Astrocyte (in vitro differentiated cells and primary cell): Measurements from ENCODE around the gene PLCB4. TPM values are rescaled to one million over a fixed set of nuclear protein-coding genes. Genes with fewer than 3 reads are reported as not detected.

Source experiments
- DNase-seq: peaks from one replicate; pipeline ENCODE4 v3.0.0-alpha.2; 2010; ENCODE audit warnings: low read depth
- FAIRE-seq: peaks from 2 replicates; lab custom pipeline; 2011; peaks lifted over from hg19 to GRCh38; lab: Jason Lieb, UNC
- H2AFZ ChIP-seq: 2 replicates; pipeline ENCODE4 v1.6.0; 2012; ENCODE audit warnings: low read depth, low read length, inconsistent platforms
- H3K27ac ChIP-seq: 2 replicates; pipeline ENCODE4 v1.5.1; 2011; ENCODE audit warnings: low read depth, low read length, inconsistent platforms
- H3K27me3 ChIP-seq: 2 replicates; pipeline ENCODE4 v1.6.0; 2011; ENCODE audit warnings: low read length, inconsistent platforms; ENCODE audit not compliant: insufficient read depth
- H3K36me3 ChIP-seq: 2 replicates; pipeline ENCODE4 v1.5.1; 2011; ENCODE audit warnings: low read length, inconsistent platforms; ENCODE audit not compliant: insufficient read depth
- H3K4me1 ChIP-seq: 2 replicates; pipeline ENCODE4 v1.5.1; 2011; ENCODE audit warnings: low read length, inconsistent platforms; ENCODE audit not compliant: insufficient read depth
- H3K4me2 ChIP-seq: 2 replicates; pipeline ENCODE4 v1.6.0; 2012; ENCODE audit warnings: low read length, inconsistent platforms
- H3K4me3 ChIP-seq: 2 replicates; pipeline ENCODE4 v1.5.1; 2011; ENCODE audit warnings: low read depth, mild to moderate bottlenecking, low read length, inconsistent platforms; ENCODE audit not compliant: insufficient read depth
- H3K79me2 ChIP-seq: 2 replicates; pipeline ENCODE4 v1.6.0; 2012; ENCODE audit warnings: mild to moderate bottlenecking, low read length, inconsistent platforms; ENCODE audit not compliant: insufficient read depth
- H3K9ac ChIP-seq: 2 replicates; pipeline ENCODE4 v1.6.0; 2012; ENCODE audit warnings: mild to moderate bottlenecking, low read length, inconsistent platforms
- H3K9me3 ChIP-seq: 2 replicates; pipeline ENCODE4 v1.5.1; 2012; ENCODE audit warnings: low read depth, mild to moderate bottlenecking, low read length, inconsistent platforms; ENCODE audit not compliant: insufficient read depth
- H4K20me1 ChIP-seq: 2 replicates; pipeline ENCODE4 v1.6.0; 2012; ENCODE audit warnings: low read length, inconsistent platforms; ENCODE audit not compliant: insufficient read depth
- H3K27ac Mint-ChIP-seq: one replicate; pipeline ENCODE4 v1.8.0; 2021; ENCODE audit warnings: mild to moderate bottlenecking, mixed read lengths; ENCODE audit not compliant: unreplicated experiment
- H3K27me3 Mint-ChIP-seq: one replicate; pipeline ENCODE4 v1.8.0; 2021; ENCODE audit warnings: low read depth, mixed read lengths; ENCODE audit not compliant: unreplicated experiment
- H3K36me3 Mint-ChIP-seq: one replicate; pipeline ENCODE4 v1.8.0; 2021; ENCODE audit warnings: low read depth, mixed read lengths; ENCODE audit not compliant: unreplicated experiment
- H3K4me1 Mint-ChIP-seq: one replicate; pipeline ENCODE4 v1.8.0; 2021; ENCODE audit warnings: low read depth, mixed read lengths; ENCODE audit not compliant: unreplicated experiment
- H3K4me3 Mint-ChIP-seq: one replicate; pipeline ENCODE4 v1.8.0; 2021; ENCODE audit warnings: mild to moderate bottlenecking, moderate library complexity, mixed read lengths; ENCODE audit not compliant: unreplicated experiment
- H3K9me3 Mint-ChIP-seq: one replicate; pipeline ENCODE4 v1.8.0; 2021; ENCODE audit warnings: mild to moderate bottlenecking, mixed read lengths; ENCODE audit not compliant: unreplicated experiment
- CTCF ChIP-seq: IDR thresholded peaks from 2 replicates; pipeline ENCODE4 v1.5.1; 2011; ENCODE audit warnings: low read depth, mild to moderate bottlenecking, inconsistent platforms, low read length, moderate library complexity; ENCODE audit not compliant: insufficient read depth
- EZH2 ChIP-seq: IDR thresholded peaks from 2 replicates; pipeline ENCODE4 v1.6.1; 2012; ENCODE audit warnings: mild to moderate bottlenecking, low read length, inconsistent platforms; ENCODE audit not compliant: insufficient read depth
- total RNA-seq: library from RNA; stranded (reverse); gene quantifications from 2 replicates; pipeline ENCODE4 v1.2.1, GENCODE V29; 2021

The PLCB4 gene
- total RNA-seq, 1 donor from 2014 or later: 58.2 TPM

DNA sequence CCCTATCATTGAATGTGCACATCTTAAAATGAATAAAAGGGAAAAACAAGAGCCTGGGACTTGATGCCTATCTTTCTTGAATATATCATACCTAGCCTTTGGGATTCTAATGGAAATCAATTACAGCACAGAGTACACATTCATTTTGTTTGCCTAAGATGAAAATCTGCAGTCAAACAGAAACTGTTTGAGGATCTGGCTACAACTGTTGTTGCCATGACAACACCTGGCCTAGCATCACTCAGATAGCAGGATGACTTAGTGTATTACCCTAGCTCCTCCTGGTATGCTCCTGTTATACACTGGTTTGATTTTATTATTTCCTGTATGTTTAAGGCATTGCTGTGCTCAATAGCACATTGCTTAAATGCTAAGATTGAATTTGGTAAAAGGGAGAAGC lies 374.0 kb downstream of the PLCB4 start:
- Histone ChIP-seq H4K20me1 (no peaks in the 10 kb centered on the region), H3K4me2 (no peak overlapping the region), H3K27me3 (no peaks in the 10 kb centered on the region), H3K27ac (no peak overlapping the region), H3K4me3 (no peak overlapping the region), H3K36me3 (no peaks in the 10 kb centered on the region), H2AFZ (no peak overlapping the region), H3K9me3 (peaks cover 3% of the 10 kb centered on the region), H3K4me1 (no peaks in the 10 kb centered on the region), H3K9ac (no peak overlapping the region), H3K79me2 (no peaks in the 10 kb centered on the region)
- Mint-ChIP-seq H3K36me3 (peaks cover 39% of the 10 kb centered on the region), H3K4me1 (peaks cover 14% of the 10 kb centered on the region), H3K4me3 (no peak overlapping the region), H3K9me3 (peaks cover 5% of the 10 kb centered on the region), H3K27me3 (no peaks in the 10 kb centered on the region), H3K27ac (no peak overlapping the region)
- TF ChIP-seq CTCF (no peak), EZH2 (no peak)
- DNase-seq (no peak), FAIRE-seq (no peak)

GRCh38 chr20:9444921-9445320 lies 376.0 kb downstream of the PLCB4 start:
- no peaks in the 10 kb centered on the region for H3K4me1 ChIP-seq
- DNase-seq: no peak
- H3K27ac ChIP-seq: no peak overlapping the region
- TF ChIP-seq EZH2: no peak
- no peak for TF ChIP-seq CTCF
- Mint-ChIP-seq H3K9me3 (peaks cover 2% of the 10 kb centered on the region), H3K36me3 (peaks cover 24% of the 10 kb centered on the region), H3K27ac (no peak overlapping the region), H3K4me1 (peaks cover 15% of the 10 kb centered on the region), H3K4me3 (no peak overlapping the region), H3K27me3 (no peaks in the 10 kb centered on the region)
- no peaks in the 10 kb centered on the region for H4K20me1 ChIP-seq
- H3K79me2 ChIP-seq: no peaks in the 10 kb centered on the region
- H2AFZ ChIP-seq: no peak overlapping the region
- no peaks in the 10 kb centered on the region for H3K9me3 ChIP-seq
- FAIRE-seq: no peak
- no peaks in the 10 kb centered on the region for H3K36me3 ChIP-seq
- no peaks in the 10 kb centered on the region for H3K27me3 ChIP-seq
- no peak overlapping the region for H3K4me2 ChIP-seq
- H3K4me3 ChIP-seq: no peak overlapping the region
- H3K9ac ChIP-seq: no peak overlapping the region

GRCh38 chr20:9447182-9447581 lies 378.3 kb downstream of the PLCB4 start:
- Mint-ChIP-seq H3K4me1 (peaks cover 1% of the 10 kb centered on the region), H3K27ac (no peak overlapping the region), H3K4me3 (no peak overlapping the region), H3K36me3 (peaks cover 23% of the 10 kb centered on the region), H3K9me3 (peaks cover 2% of the 10 kb centered on the region), H3K27me3 (no peaks in the 10 kb centered on the region)
- TF ChIP-seq CTCF (no peak), EZH2 (no peak)
- Histone ChIP-seq H3K4me1 (no peaks in the 10 kb centered on the region), H3K79me2 (no peaks in the 10 kb centered on the region), H3K4me2 (no peak overlapping the region), H3K27ac (no peak overlapping the region), H3K4me3 (no peak overlapping the region), H2AFZ (no peak overlapping the region), H3K9me3 (no peaks in the 10 kb centered on the region), H3K27me3 (no peaks in the 10 kb centered on the region), H3K36me3 (no peaks in the 10 kb centered on the region), H3K9ac (no peak overlapping the region), H4K20me1 (no peaks in the 10 kb centered on the region)
- DNase-seq (no peak), FAIRE-seq (no peak)
